ENCODE measurements around the gene PRR32. TPM values are rescaled to one million over a fixed set of nuclear protein-coding genes. Genes with fewer than 3 reads are reported as not detected.

Gene PRR32
- total RNA-seq, 3 donors from 2014 or later (not counting 1 experiment from before 2014, with no cell fraction given), result not detected

DNA sequence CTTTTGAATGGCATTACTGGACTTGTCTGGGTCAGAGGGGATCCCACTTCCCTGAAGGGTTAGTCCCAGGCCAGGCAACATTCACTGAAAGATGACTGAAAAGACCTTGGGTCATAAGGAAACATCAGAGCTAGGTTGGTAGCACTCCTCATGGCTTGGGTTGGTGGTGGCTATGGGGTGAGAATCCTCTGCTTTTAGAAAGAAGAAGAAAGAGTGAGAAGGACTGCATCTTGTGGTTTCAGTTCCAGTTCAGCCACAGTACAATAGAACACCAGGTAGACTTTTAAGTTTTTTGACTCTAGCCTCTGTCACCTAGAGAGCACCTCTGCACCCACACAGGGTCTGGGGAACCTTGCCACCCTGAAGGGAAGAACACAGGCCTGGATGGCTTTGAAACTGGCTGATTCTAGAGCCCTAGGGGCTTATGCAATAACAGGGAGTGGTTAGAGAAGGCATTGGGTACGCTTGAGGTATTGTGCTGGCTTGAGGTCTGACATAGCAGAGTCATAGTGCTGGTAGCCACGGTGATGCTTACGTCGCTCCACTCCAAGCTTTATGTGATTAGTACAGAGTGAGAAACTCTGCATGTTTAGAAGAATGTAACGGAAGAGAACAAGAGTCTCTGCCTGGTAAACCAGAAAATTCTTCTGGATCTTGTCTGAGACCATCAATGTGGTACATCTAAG, 36.5 kb downstream of the PRR32 start:
- H3K27ac ChIP-seq (ENCODE audit: low read length), result no peak overlapping the region
- Mint-ChIP-seq H3K9me3 (peaks cover 2 to 7% of the 10 kb centered on the region in 2 donors), H3K4me1 (no peaks in the 10 kb centered on the region), H3K36me3 (no peaks in the 10 kb centered on the region), H3K4me3 (no peak overlapping the region), H3K27ac (no peak overlapping the region), H3K27me3 (ENCODE audit: low read depth in 2 of 2) (no peaks in the 10 kb centered on the region)
- H3K36me3 ChIP-seq (ENCODE audit: control insufficient read depth, insufficient read depth, low read length), result no peaks in the 10 kb centered on the region
- no peak for ATAC-seq
- no peaks in the 10 kb centered on the region for H3K27me3 ChIP-seq (ENCODE audit: control insufficient read depth, insufficient read depth, low read length)
- intact Hi-C loops (cut with micrococcal nuclease), result no loop called here
- no peak for DNase-seq
- WGBS (ENCODE audit: insufficient coverage), result 69% methylated on average over 5 of the region's 5 CpGs
- H3K9me3 ChIP-seq (ENCODE audit: control insufficient read depth, insufficient read depth, low read length), result peaks cover 3% of the 10 kb centered on the region
- H3K4me1 ChIP-seq (ENCODE audit: control insufficient read depth, insufficient read depth, low read length), result no peaks in the 10 kb centered on the region
- TF ChIP-seq, protein P1, sequence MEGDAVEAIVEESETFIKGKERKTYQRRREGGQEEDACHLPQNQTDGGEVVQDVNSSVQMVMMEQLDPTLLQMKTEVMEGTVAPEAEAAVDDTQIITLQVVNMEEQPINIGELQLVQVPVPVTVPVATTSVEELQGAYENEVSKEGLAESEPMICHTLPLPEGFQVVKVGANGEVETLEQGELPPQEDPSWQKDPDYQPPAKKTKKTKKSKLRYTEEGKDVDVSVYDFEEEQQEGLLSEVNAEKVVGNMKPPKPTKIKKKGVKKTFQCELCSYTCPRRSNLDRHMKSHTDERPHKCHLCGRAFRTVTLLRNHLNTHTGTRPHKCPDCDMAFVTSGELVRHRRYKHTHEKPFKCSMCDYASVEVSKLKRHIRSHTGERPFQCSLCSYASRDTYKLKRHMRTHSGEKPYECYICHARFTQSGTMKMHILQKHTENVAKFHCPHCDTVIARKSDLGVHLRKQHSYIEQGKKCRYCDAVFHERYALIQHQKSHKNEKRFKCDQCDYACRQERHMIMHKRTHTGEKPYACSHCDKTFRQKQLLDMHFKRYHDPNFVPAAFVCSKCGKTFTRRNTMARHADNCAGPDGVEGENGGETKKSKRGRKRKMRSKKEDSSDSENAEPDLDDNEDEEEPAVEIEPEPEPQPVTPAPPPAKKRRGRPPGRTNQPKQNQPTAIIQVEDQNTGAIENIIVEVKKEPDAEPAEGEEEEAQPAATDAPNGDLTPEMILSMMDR (IDR thresholded peaks at IDR 0.05), result no peak
- no peak overlapping the region for H3K4me3 ChIP-seq (ENCODE audit: low read length)

Data from natural killer cell (primary cell).